ENCODE measurements around the gene EQTN. TPM values are rescaled to one million over a fixed set of nuclear protein-coding genes. Genes with fewer than 3 reads are reported as not detected.

EQTN gene
- total and polyA plus RNA-seq, 2 of the 8 experiments (the other 6 are each of a cell fraction or from before 2014, with no cell fraction given): 0.23 TPM; not detected in 1

GRCh38 chr9:27337236-27337635 is 40.3 kb upstream of the EQTN start:
- H4K91ac ChIP-seq (replicated peaks; ENCODE audit: insufficient read length, low read length): peak overlapping the region; percentile 16
- no peak for FAIRE-seq
- ChIA-PET CTCF (ENCODE audit: partially characterized antibody) (interaction anchor here (0.6 to 4.8 kb wide), 7 partner anchors 18 to 492 kb away, joined by 3 to 13 read pairs (median 3); no protein-coding TSS in a partner anchor), POLR2A (ENCODE audit: partially characterized antibody) (interaction anchor here (0.6 kb wide), 1 partner anchor 301 kb away, joined by 3 read pairs; no protein-coding TSS in a partner anchor)
- H2AFZ ChIP-seq (ENCODE audit: low read length): no peak overlapping the region
- no peak overlapping the region for H3K27ac ChIP-seq (ENCODE audit: low read depth, low read length)
- no peak for DNase-seq (ENCODE audit: low read depth in 1 of 2, low spot score in 2 of 2)
- H3K79me1 ChIP-seq (ENCODE audit: low read depth, low read length): no peaks in the 10 kb centered on the region
- no peak overlapping the region for H3K23ac ChIP-seq (ENCODE audit: insufficient read length)
- no peak overlapping the region for H2AK5ac ChIP-seq (ENCODE audit: low read depth, low read length)
- H3K9me3 ChIP-seq (ENCODE audit: insufficient read depth in 2 of 2, low read depth in 1 of 2, low read length in 1 of 2): peaks cover 0 to 1% of the 10 kb centered on the region in 2 experiments; a peak in 1 of 4 replicates
- no peak overlapping the region; the same call in 1 of the 2 replicates for H2BK5ac ChIP-seq (ENCODE audit: low read depth, low read length)
- no peaks in the 10 kb centered on the region for H3K36me3 ChIP-seq (ENCODE audit: control insufficient read depth in 2 of 4, insufficient read depth in 4 of 4, low read length in 3 of 4)
- no peak overlapping the region for H2BK20ac ChIP-seq (ENCODE audit: low read length)
- H4K5ac ChIP-seq (ENCODE audit: insufficient read length, low read depth, low read length): no peak overlapping the region
- H3K56ac ChIP-seq (replicated peaks; ENCODE audit: insufficient read length, low read depth, low read length): no peak overlapping the region
- H3K18ac ChIP-seq (ENCODE audit: extremely low read depth, low read length): no peak overlapping the region
- no peaks in the 10 kb centered on the region for H3K79me2 ChIP-seq (ENCODE audit: control insufficient read depth in 1 of 2, insufficient read depth in 2 of 2, low read length in 2 of 2)
- no peak overlapping the region for H3K4ac ChIP-seq (replicated peaks; ENCODE audit: insufficient read length, low read depth, low read length)
- H3K27me3 ChIP-seq (replicated peaks in 1 of 4; ENCODE audit: control insufficient read depth in 3 of 4, extremely low read depth in 1 of 4, insufficient read depth in 3 of 4, low read length in 3 of 4): no peaks in the 10 kb centered on the region
- no peak overlapping the region for H3K4me3 ChIP-seq (ENCODE audit: extremely low read depth in 1 of 4, insufficient read depth in 2 of 4, low read depth in 3 of 4, low read length in 4 of 4)
- H3K4me2 ChIP-seq (ENCODE audit: insufficient read depth in 1 of 2, low read depth in 2 of 2, low read length in 2 of 2): no peak overlapping the region
- H3K4me1 ChIP-seq (replicated peaks in 1 of 4; ENCODE audit: control insufficient read depth in 3 of 4, insufficient read depth in 4 of 4, low read length in 3 of 4): peaks cover 2 to 16% (median 14%) of the 10 kb centered on the region in 4 experiments; a peak in 6 of 7 replicates
- no peaks in the 10 kb centered on the region for H4K20me1 ChIP-seq (replicated peaks in 1 of 2; ENCODE audit: control insufficient read depth in 1 of 2, insufficient read depth in 2 of 2, low read length in 2 of 2)
- H3K9ac ChIP-seq (replicated peaks in 1 of 4; ENCODE audit: extremely low read depth in 1 of 4, low read depth in 3 of 4, low read length in 3 of 4): no peak overlapping the region
- H4K8ac ChIP-seq (ENCODE audit: extremely low read depth, insufficient read depth, low read length): no peak overlapping the region
- H2BK120ac ChIP-seq (replicated peaks; ENCODE audit: low read depth, low read length): no peak overlapping the region
- no peak overlapping the region for H2BK12ac ChIP-seq (ENCODE audit: low read depth, low read length)
- 94% methylated on average over 3 of the region's 3 CpGs; no CpG with 5 or more reads in 1 of the 2 experiments for WGBS, 2 experiments (ENCODE audit: extremely low coverage in 1 of 2, insufficient coverage in 1 of 2, insufficient read length in 1 of 2, insufficient replicate concordance in 2 of 2, low coverage in 1 of 2, low lambda C conversion rate in 2 of 2, missing lambda C conversion rate in 1 of 2)
- H2BK15ac ChIP-seq (ENCODE audit: low read length): no peak overlapping the region
- no peaks in the 10 kb centered on the region for H3K23me2 ChIP-seq (ENCODE audit: low read depth, low read length)
- no peak overlapping the region for H3K14ac ChIP-seq (ENCODE audit: insufficient read length)
- TF ChIP-seq SIN3A (conservative IDR thresholded peaks at IDR 0.05 in 1 of 2, IDR thresholded peaks at IDR 0.05 in 1 of 2; ENCODE audit: low read depth in 1 of 2, low read length in 2 of 2) (no peak), TCF12 (IDR thresholded peaks at IDR 0.05; ENCODE audit: low read depth, low read length) (no peak), TAF7 (optimal IDR thresholded peaks at IDR 0.05; ENCODE audit: borderline replicate concordance, low read depth, low read length) (no peak), BRCA1 (IDR thresholded peaks at IDR 0.05; ENCODE audit: low read depth, low read length) (no peak), SAP30 (IDR thresholded peaks at IDR 0.05; ENCODE audit: insufficient read depth, insufficient replicate concordance, low read length) (no peak), MAFK (IDR thresholded peaks at IDR 0.05; ENCODE audit: low read depth, low read length) (no peak), MAX (IDR thresholded peaks at IDR 0.05) (no peak), CBX5 (IDR thresholded peaks at IDR 0.05; ENCODE audit: low read depth, low read length) (no peak), EZH2 (IDR thresholded peaks at IDR 0.05; ENCODE audit: low read depth, low read length, severe bottlenecking) (no peak), CTBP2 (IDR thresholded peaks at IDR 0.05; ENCODE audit: borderline replicate concordance, insufficient read depth, insufficient read length, low read length) (no peak), PHF8 (conservative IDR thresholded peaks at IDR 0.05; ENCODE audit: low read depth, low read length) (no peak), EGR1 (IDR thresholded peaks at IDR 0.05; ENCODE audit: borderline replicate concordance, low read depth, low read length) (no peak), FOSL1 (IDR thresholded peaks at IDR 0.05; ENCODE audit: insufficient read depth, low read depth, low read length) (no peak)

Data from H1 (cell line).